Measurements from ENCODE around the gene PACSIN2.

GRCh38 chr22:42833104-42833503, 181.8 kb downstream of the PACSIN2 start:
- TF ChIP-seq CTCF (IDR thresholded peaks at IDR 0.05) = no peak
- no peak for TF ChIP-seq POLR2A (IDR thresholded peaks at IDR 0.05)
- no peak for TF ChIP-seq EP300 (IDR thresholded peaks at IDR 0.05)
- no peak for TF ChIP-seq POLR2AphosphoS5 (IDR thresholded peaks at IDR 0.05)
